HepG2 (cell line): Measurements from ENCODE around the gene PLCXD3. TPM values are rescaled to one million over a fixed set of nuclear protein-coding genes. Genes with fewer than 3 reads are reported as not detected.

Experiments
- ATAC-seq: fragments of 200-7000 bp; cut with Tn5 transposase; 3 replicates; pipeline ENCODE4 v1.9.1; 2020; ENCODE audit warnings: mild to moderate bottlenecking, moderate library complexity
- BruUV-seq: library from RNA; stranded (reverse); fragments of 400-500 nt; replicated peaks from 2 replicates; lab custom pipeline; 2021; lab: Mats Ljungman, UMichigan
- CTCF ChIA-PET: fragments of 300-600 bp; formaldehyde crosslinking; extraction: SDS; loops from one replicate; lab custom pipeline; 2021; ENCODE audit warnings: low total read pairs, inconsistent platforms, low intra/inter-chr PET ratio; lab: Yijun Ruan, JAX
- POLR2A ChIA-PET: fragments of 350-600 bp; sonication (Branson Sonifier 250); formaldehyde crosslinking; loops from one replicate; lab custom pipeline; 2020; ENCODE audit warnings: antibody characterized with exemption, inconsistent platforms; lab: Yijun Ruan, JAX
- DNase-seq: peaks from one replicate; pipeline ENCODE4 v3.0.0-alpha.2; 2015; ENCODE audit warnings: low spot score
- FAIRE-seq: peaks from 3 replicates; lab custom pipeline; 2011; peaks lifted over from hg19 to GRCh38; lab: Jason Lieb, UNC
- H2AFZ ChIP-seq: one replicate; pipeline ENCODE4 v1.6.1; 2011; ENCODE audit warnings: low read length, inconsistent platforms
- H3K27ac ChIP-seq: fragments of 300-600 bp; 3 replicates; pipeline ENCODE4 v1.8.0; 2011; ENCODE audit warnings: mixed run types, mild to moderate bottlenecking, mixed read lengths, low read length, inconsistent platforms; ENCODE audit not compliant: insufficient read depth; ENCODE audit errors: extremely low read length
- H3K27me3 ChIP-seq, 2 experiments: fragments of 200-600 bp in 1 of 2; 2 replicates in 1 of 2; 3 replicates in 1 of 2; pipeline versions ENCODE4 v1.6.0 to v1.8.0; 2011; ENCODE audit warnings: low read length in 2 of 2, mild to moderate bottlenecking in 2 of 2, moderate library complexity in 2 of 2, inconsistent platforms in 1 of 2; ENCODE audit not compliant: insufficient read depth in 2 of 2, control insufficient read depth in 1 of 2
- H3K36me3 ChIP-seq, 2 experiments: fragments of 200-600 bp in 1 of 2; replicated peaks in 1 of 2; 2 replicates in 1 of 2; 3 replicates in 1 of 2; pipeline versions ENCODE4 v1.5.1 to v1.8.0; 2011; ENCODE audit warnings: low read length in 2 of 2, inconsistent platforms in 1 of 2; ENCODE audit not compliant: insufficient read depth in 2 of 2, control insufficient read depth in 1 of 2
- H3K4me1 ChIP-seq: 2 replicates; pipeline ENCODE4 v1.5.1; 2012; ENCODE audit warnings: low read length, inconsistent platforms; ENCODE audit not compliant: insufficient read depth
- H3K4me2 ChIP-seq: 2 replicates; pipeline ENCODE4 v1.6.0; 2011; ENCODE audit warnings: low read depth, low read length, inconsistent platforms
- H3K4me3 ChIP-seq, 3 experiments: fragments of 200-600 bp in 1 of 3; sonication (generic), shearing (Covaris generic) in 1 of 3; replicated peaks in 1 of 3; 2 replicates each; pipeline ENCODE4 v1.5.1; 2011 to 2016; ENCODE audit warnings: low read length in 3 of 3, inconsistent platforms in 2 of 3, low read depth in 2 of 3, mild to moderate bottlenecking in 2 of 3, control low read depth in 1 of 3, mixed read lengths in 1 of 3; ENCODE audit not compliant: insufficient read depth in 1 of 3
- H3K79me2 ChIP-seq: one replicate; pipeline ENCODE4 v1.6.1; 2011; ENCODE audit warnings: low read length, inconsistent platforms; ENCODE audit not compliant: insufficient read depth
- H3K9ac ChIP-seq: 2 replicates; pipeline ENCODE4 v1.6.0; 2011; ENCODE audit warnings: mild to moderate bottlenecking, low read depth, low read length, inconsistent platforms; ENCODE audit not compliant: insufficient read depth
- H3K9me3 ChIP-seq: 2 replicates; pipeline ENCODE4 v1.5.1; 2012; ENCODE audit warnings: mild to moderate bottlenecking, low read length
- H4K20me1 ChIP-seq: 2 replicates; pipeline ENCODE4 v1.6.0; 2011; ENCODE audit warnings: inconsistent platforms, mild to moderate bottlenecking, low read length, moderate library complexity; ENCODE audit not compliant: insufficient read depth
- ATF2 ChIP-seq: sonication (generic); formaldehyde crosslinking; IDR thresholded peaks from 2 replicates; pipeline ENCODE4 v1.4.0; 2020; ENCODE audit warnings: missing genetic modification reagents
- ETS1 ChIP-seq: sonication (generic); formaldehyde crosslinking; IDR thresholded peaks from 2 replicates; pipeline ENCODE4 v1.4.0; 2020; ENCODE audit warnings: missing genetic modification reagents
- HBP1 ChIP-seq: IDR thresholded peaks from 2 replicates; pipeline ENCODE4 v1.6.1; 2016; ENCODE audit warnings: low read depth, control low read depth
- MAFK ChIP-seq, 2 experiments: IDR thresholded peaks in 1 of 2; conservative IDR thresholded peaks in 1 of 2; 2 replicates each; pipeline ENCODE4 v1.6.1; 2011; ENCODE audit warnings: improper control_type of control experiment in 2 of 2, low read length in 2 of 2
- MEF2D ChIP-seq: sonication (generic); formaldehyde crosslinking; IDR thresholded peaks from 2 replicates; pipeline ENCODE4 v1.5.1; 2020; ENCODE audit warnings: mild to moderate bottlenecking, missing genetic modification reagents
- NR0B2 ChIP-seq: sonication (generic); formaldehyde crosslinking; IDR thresholded peaks from 2 replicates; pipeline ENCODE4 v1.4.0; 2020; ENCODE audit warnings: mild to moderate bottlenecking, missing genetic modification reagents
- XRCC5 ChIP-seq: fragments of 200-400 bp; formaldehyde crosslinking; optimal IDR thresholded peaks from 2 replicates; pipeline ENCODE3; 2017; ENCODE audit warnings: mild to moderate bottlenecking, low read length
- ZNF407 ChIP-seq: sonication (generic); formaldehyde crosslinking; IDR thresholded peaks from one replicate; pipeline ENCODE4 v1.5.1; 2020; ENCODE audit warnings: mild to moderate bottlenecking, missing genetic modification reagents; ENCODE audit errors: not compliant biosample characterization
- ZNF816 ChIP-seq: sonication (generic); formaldehyde crosslinking; IDR thresholded peaks from 2 replicates; pipeline ENCODE4 v1.8.0; 2022; ENCODE audit warnings: missing genetic modification reagents, mild to moderate bottlenecking, borderline replicate concordance
- ZNF839 ChIP-seq: sonication (generic); formaldehyde crosslinking; IDR thresholded peaks from 2 replicates; pipeline ENCODE4 v1.4.0; 2020; ENCODE audit warnings: missing genetic modification reagents, mild to moderate bottlenecking, borderline replicate concordance
- WGBS: methylation state at CpG from one replicate; pipeline ENCODE4 v1.1.6; 2017; ENCODE audit warnings: low lambda C conversion rate; 5-methylcytosine and 5-hydroxymethylcytosine counted together
- in situ Hi-C: cut with HindIII; loops from 2 replicates; pipeline ENCODE4 v1.10.0; 2017; ENCODE audit warnings: low pct_unique_long_range_greater_than_20kb; ENCODE audit not compliant: extremely low pct_ligation_motif_present
- intact Hi-C: fragments of 100-400 bp; cut with micrococcal nuclease; formaldehyde crosslinking; loops from one replicate; pipeline ENCODE4 v1.10.0; 2022; ENCODE audit not compliant: unreplicated experiment
- polyA plus RNA-seq, 8 experiments: library from polyadenylated mRNA; depleted of rRNA in 3 of 8; stranded (reverse) in 7 of 8; unstranded in 1 of 8; fragments of >200 nt; fragmentation: Illumina TruSeq in 4 of 8; extraction: Trizol in 4 of 8; gene quantifications; 2 replicates each; pipeline versions ENCODE4 v1.2.1 to v1.2.3, GENCODE V29; 2011 to 2016; ENCODE audit warnings: low read depth in 4 of 8, missing spikeins in 1 of 8, mixed read lengths in 1 of 8; ENCODE audit not compliant: insufficient read depth in 1 of 8
- total RNA-seq, 5 experiments: library from RNA; depleted of rRNA; stranded (reverse); fragments of >200 nt; fragmentation: Illumina TruSeq; extraction: Trizol; gene quantifications; 2 replicates each; pipeline ENCODE4 v1.2.3, GENCODE V29; 2016; ENCODE audit warnings: low read depth in 1 of 5

The PLCXD3 gene
- total and polyA plus RNA-seq, 2 of the 13 experiments (the other 11 are each of a cell fraction or from before 2014, with no cell fraction given), result not detected

- intact Hi-C loops (no loop called here), in situ Hi-C loops (no loop called here)
- H3K4me2 ChIP-seq, result no peak overlapping the region
- no TSS peak for BruUV-seq
- H3K27ac ChIP-seq, result no peak overlapping the region
- no peaks in the 10 kb centered on the region for H4K20me1 ChIP-seq
- peaks cover 0 to 8% of the 10 kb centered on the region in 2 experiments; a peak in 2 of 5 replicates for H3K27me3 ChIP-seq
- no peaks in the 10 kb centered on the region for H3K9me3 ChIP-seq
- ChIA-PET POLR2A (no interaction called here), CTCF (no interaction called here)
- H3K9ac ChIP-seq, result no peak overlapping the region
- FAIRE-seq, result no peak
- H3K79me2 ChIP-seq, result no peaks in the 10 kb centered on the region
- no peak for ATAC-seq
- no peaks in the 10 kb centered on the region for H3K4me1 ChIP-seq
- no peak for DNase-seq
- no peaks in the 10 kb centered on the region for H3K36me3 ChIP-seq
- 17% methylated on average over 3 of the region's 3 CpGs for WGBS
- no peak overlapping the region for H3K4me3 ChIP-seq
- no peak overlapping the region for H2AFZ ChIP-seq
- TF ChIP-seq ZNF816 (CRISPR knock-in tag), result no peak
- no peak for TF ChIP-seq MAFK (conservative IDR thresholded peaks at IDR 0.05 in 1 of 2, IDR thresholded peaks at IDR 0.05 in 1 of 2; ENCODE audit: low read length in 2 of 2)
- no peak for TF ChIP-seq NR0B2 (CRISPR knock-in tag)
- TF ChIP-seq MEF2D (CRISPR knock-in tag), result no peak
- no peak for TF ChIP-seq ATF2 (CRISPR knock-in tag)
- TF ChIP-seq XRCC5, result no peak
- TF ChIP-seq ETS1 (CRISPR knock-in tag), result no peak
- no peak for TF ChIP-seq HBP1 (CRISPR knock-in tag)
- TF ChIP-seq ZNF839, result no peak
- no peak for TF ChIP-seq ZNF407
Measured at GRCh38 chr5:41507501-41507900, 2.9 kb downstream of the PLCXD3 start.
